OCI-LY1 (cell line): ENCODE data around the gene BACH2.

Experiments
- H2AFZ ChIP-seq: fragments of 200-600 bp; sonication (generic), shearing (Covaris generic); 2 replicates; pipeline ENCODE4 v1.6.0; 2014; ENCODE audit warnings: antibody characterized with exemption, mild to moderate bottlenecking, low read length
- H3F3A ChIP-seq: fragments of 200-600 bp; sonication (generic), shearing (Covaris generic); 2 replicates; pipeline ENCODE4 v1.6.0; 2014; ENCODE audit warnings: mild to moderate bottlenecking, antibody characterized with exemption, low read length, moderate library complexity; ENCODE audit not compliant: insufficient read depth
- H3K27ac ChIP-seq: fragments of 200-600 bp; sonication (generic); 2 replicates; pipeline ENCODE4 v1.5.1; 2014; ENCODE audit warnings: low read length, mixed run types, mild to moderate bottlenecking, low read depth; ENCODE audit not compliant: poor library complexity, severe bottlenecking
- H3K27me3 ChIP-seq: fragments of 200-600 bp; sonication (generic); 2 replicates; pipeline ENCODE4 v1.6.0; 2014; ENCODE audit warnings: antibody characterized with exemption, mild to moderate bottlenecking, low read length, moderate library complexity; ENCODE audit not compliant: insufficient read depth
- H3K36me3 ChIP-seq: fragments of 200-600 bp; sonication (generic); 2 replicates; pipeline ENCODE4 v1.6.1; 2014; ENCODE audit warnings: mild to moderate bottlenecking, antibody characterized with exemption, low read length, moderate library complexity, mixed read lengths; ENCODE audit not compliant: insufficient read depth
- H3K4me1 ChIP-seq: fragments of 200-600 bp; sonication (generic); 2 replicates; pipeline ENCODE4 v1.5.1; 2014; ENCODE audit warnings: mild to moderate bottlenecking, low read length, moderate library complexity; ENCODE audit not compliant: insufficient read depth, severe bottlenecking
- H3K4me2 ChIP-seq: fragments of 200-600 bp; sonication (generic), shearing (Covaris generic); 2 replicates; pipeline ENCODE4 v1.6.1; 2014; ENCODE audit warnings: low read length
- H3K4me3 ChIP-seq: fragments of 200-600 bp; sonication (generic); 2 replicates; pipeline ENCODE4 v1.5.1; 2014; ENCODE audit warnings: low read length, low read depth, mild to moderate bottlenecking, mixed read lengths; ENCODE audit not compliant: poor library complexity, severe bottlenecking
- H3K79me2 ChIP-seq: fragments of 200-600 bp; shearing (Covaris generic); 2 replicates; pipeline ENCODE4 v1.6.1; 2016; ENCODE audit warnings: mixed run types, low read length, mixed read lengths; ENCODE audit not compliant: insufficient read depth
- H3K9ac ChIP-seq: fragments of 200-600 bp; sonication (generic), shearing (Covaris generic); 2 replicates; pipeline ENCODE4 v1.6.1; 2014; ENCODE audit warnings: mild to moderate bottlenecking, low read length, mixed read lengths
- H3K9me2 ChIP-seq: fragments of 200-600 bp; sonication (generic), shearing (Covaris generic); 2 replicates; pipeline ENCODE4 v1.6.1; 2014; ENCODE audit warnings: low read depth, mild to moderate bottlenecking, low read length, mixed read lengths
- H3K9me3 ChIP-seq: fragments of 200-600 bp; shearing (Covaris generic); 2 replicates; pipeline ENCODE4 v1.6.1; 2014; ENCODE audit warnings: low read length, mixed read lengths
- H4K20me1 ChIP-seq: fragments of 200-600 bp; sonication (generic), shearing (Covaris generic); 2 replicates; pipeline ENCODE4 v1.6.0; 2016; ENCODE audit warnings: mild to moderate bottlenecking, low read length; ENCODE audit not compliant: insufficient read depth
- EZH2 ChIP-seq: fragments of 200-600 bp; sonication (generic), shearing (Covaris generic); IDR thresholded peaks from 2 replicates; pipeline ENCODE4 v1.8.0; 2017; ENCODE audit warnings: borderline replicate concordance, mixed run types, mild to moderate bottlenecking, antibody characterized with exemption, low read length, moderate library complexity, mixed read lengths
- TF ChIP-seq, protein P1 (sequence below): fragments of 200-600 bp; sonication (generic), shearing (Covaris generic); IDR thresholded peaks from 2 replicates; pipeline ENCODE4 v1.5.1; 2017; ENCODE audit warnings: mild to moderate bottlenecking, antibody characterized with exemption, low read length, moderate library complexity, mixed read lengths

Gene BACH2

DNA sequence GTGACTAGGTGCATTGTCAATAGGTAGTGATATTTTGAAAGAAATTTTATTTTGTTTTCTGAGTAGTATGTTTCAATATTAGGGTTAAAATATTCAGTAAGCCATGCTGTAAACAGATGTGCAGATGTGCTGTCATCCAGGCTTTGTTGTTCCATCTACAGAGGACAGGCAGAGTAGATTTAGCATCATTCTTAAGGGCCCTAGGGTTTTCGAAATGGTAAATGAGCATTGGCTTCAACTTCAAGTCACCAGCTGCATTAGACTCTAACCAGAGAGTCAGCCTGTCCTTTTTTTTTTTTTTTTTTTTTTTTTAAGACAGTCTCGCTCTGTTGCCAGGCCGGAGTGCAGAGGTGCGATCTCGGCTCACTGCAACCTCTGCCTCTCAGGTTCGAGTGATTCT lies 27.1 kb upstream of the BACH2 start:
- H3K36me3 ChIP-seq: no peaks in the 10 kb centered on the region

DNA sequence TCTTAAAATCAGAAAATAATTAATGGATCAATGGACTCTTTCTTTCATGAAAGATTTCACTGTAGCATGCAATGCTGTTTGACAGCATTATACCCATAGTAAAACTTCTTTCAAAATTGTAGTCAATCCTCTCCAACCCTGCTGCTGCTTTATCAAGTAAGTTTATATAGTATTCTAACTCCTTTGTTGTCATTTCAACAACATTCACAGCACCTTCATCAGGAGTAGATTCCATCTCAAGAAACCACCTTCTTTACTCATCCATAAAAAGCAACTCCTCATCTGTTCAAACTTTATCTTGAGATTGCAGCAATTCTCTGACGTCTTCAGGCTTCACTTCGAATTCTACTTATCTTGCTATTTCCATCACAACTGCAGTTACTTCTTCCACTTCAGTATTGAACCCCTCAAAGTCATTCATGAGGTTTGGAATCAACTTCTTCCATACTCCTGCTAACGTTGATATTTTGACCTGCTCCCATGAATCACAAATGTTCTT lies 26.4 kb upstream of the BACH2 start:
- Histone ChIP-seq H3K79me2 (no peaks in the 10 kb centered on the region), H3K27ac (no peak overlapping the region), H3K9ac (no peak overlapping the region), H3K36me3 (no peaks in the 10 kb centered on the region), H3F3A (no peaks in the 10 kb centered on the region), H4K20me1 (no peaks in the 10 kb centered on the region), H3K4me1 (peaks cover 37% of the 10 kb centered on the region), H2AFZ (no peak overlapping the region), H3K9me3 (no peaks in the 10 kb centered on the region), H3K4me2 (no peak overlapping the region), H3K4me3 (no peak overlapping the region), H3K9me2 (no peaks in the 10 kb centered on the region), H3K27me3 (no peaks in the 10 kb centered on the region)
- TF ChIP-seq EZH2: no peak
- TF ChIP-seq, protein P1, sequence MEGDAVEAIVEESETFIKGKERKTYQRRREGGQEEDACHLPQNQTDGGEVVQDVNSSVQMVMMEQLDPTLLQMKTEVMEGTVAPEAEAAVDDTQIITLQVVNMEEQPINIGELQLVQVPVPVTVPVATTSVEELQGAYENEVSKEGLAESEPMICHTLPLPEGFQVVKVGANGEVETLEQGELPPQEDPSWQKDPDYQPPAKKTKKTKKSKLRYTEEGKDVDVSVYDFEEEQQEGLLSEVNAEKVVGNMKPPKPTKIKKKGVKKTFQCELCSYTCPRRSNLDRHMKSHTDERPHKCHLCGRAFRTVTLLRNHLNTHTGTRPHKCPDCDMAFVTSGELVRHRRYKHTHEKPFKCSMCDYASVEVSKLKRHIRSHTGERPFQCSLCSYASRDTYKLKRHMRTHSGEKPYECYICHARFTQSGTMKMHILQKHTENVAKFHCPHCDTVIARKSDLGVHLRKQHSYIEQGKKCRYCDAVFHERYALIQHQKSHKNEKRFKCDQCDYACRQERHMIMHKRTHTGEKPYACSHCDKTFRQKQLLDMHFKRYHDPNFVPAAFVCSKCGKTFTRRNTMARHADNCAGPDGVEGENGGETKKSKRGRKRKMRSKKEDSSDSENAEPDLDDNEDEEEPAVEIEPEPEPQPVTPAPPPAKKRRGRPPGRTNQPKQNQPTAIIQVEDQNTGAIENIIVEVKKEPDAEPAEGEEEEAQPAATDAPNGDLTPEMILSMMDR: no peak

More for the DNA sequence above, 27.1 kb upstream of the BACH2 start:
- H4K20me1 ChIP-seq: no peaks in the 10 kb centered on the region
- H3K4me1 ChIP-seq: peaks cover 30% of the 10 kb centered on the region
- no peaks in the 10 kb centered on the region for H3K27me3 ChIP-seq
- no peak overlapping the region for H3K27ac ChIP-seq
- no peaks in the 10 kb centered on the region for H3K9me3 ChIP-seq
- no peaks in the 10 kb centered on the region for H3K79me2 ChIP-seq
- H3K4me2 ChIP-seq: no peak overlapping the region
- H3K4me3 ChIP-seq: no peak overlapping the region
- no peak overlapping the region for H3K9ac ChIP-seq
- TF ChIP-seq EZH2: no peak
- TF ChIP-seq, protein P1: no peak
- H3F3A ChIP-seq: no peaks in the 10 kb centered on the region
- H2AFZ ChIP-seq: no peak overlapping the region
- H3K9me2 ChIP-seq: no peaks in the 10 kb centered on the region

DNA sequence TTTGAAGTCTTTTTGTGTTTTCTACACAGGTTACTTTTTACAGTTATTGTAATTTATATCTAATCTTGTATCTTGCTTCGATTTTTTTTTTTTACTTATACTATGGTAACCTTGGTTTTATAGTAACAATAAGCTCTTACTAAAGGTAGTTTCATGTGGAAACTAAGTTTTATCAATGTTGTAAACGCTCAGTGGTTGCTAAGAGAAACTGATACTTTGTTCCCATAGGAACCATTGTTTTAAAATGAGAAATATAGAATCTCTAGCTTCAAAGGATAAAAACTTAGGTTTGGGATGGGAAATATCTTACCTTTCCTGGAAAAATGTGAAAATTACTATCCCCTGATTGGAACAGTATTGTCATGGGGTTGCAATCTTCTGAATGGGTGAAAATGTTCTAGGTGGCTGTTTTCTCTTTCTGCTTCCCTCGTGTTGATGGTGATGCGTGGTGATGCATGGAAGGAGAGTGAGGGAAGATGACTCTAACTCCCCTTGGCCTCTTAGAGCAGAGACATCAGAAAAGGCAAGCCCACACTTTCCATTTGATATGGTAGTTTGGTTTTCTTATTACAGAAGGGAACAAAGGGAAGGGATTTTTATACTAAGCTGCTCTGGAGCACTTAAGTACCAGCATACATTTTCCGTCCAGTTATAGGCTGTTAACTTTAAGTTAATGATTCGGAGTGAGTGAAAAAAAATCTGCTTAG lies 23.5 kb upstream of the BACH2 start:
- no peaks in the 10 kb centered on the region for H3K79me2 ChIP-seq
- no peaks in the 10 kb centered on the region for H3K9me2 ChIP-seq
- no peaks in the 10 kb centered on the region for H3K27me3 ChIP-seq
- H2AFZ ChIP-seq: no peak overlapping the region
- peak overlapping the region; percentile 59 for H3K27ac ChIP-seq
- no peaks in the 10 kb centered on the region for H3K36me3 ChIP-seq
- TF ChIP-seq, protein P1: no peak
- no peak for TF ChIP-seq EZH2
- H3K4me3 ChIP-seq: no peak overlapping the region
- peak overlapping the region; percentile 36 for H3K4me2 ChIP-seq
- no peaks in the 10 kb centered on the region for H4K20me1 ChIP-seq
- no peaks in the 10 kb centered on the region for H3K9me3 ChIP-seq
- peak overlapping the region; percentile 32 for H3K9ac ChIP-seq
- H3F3A ChIP-seq: peaks cover 3% of the 10 kb centered on the region; the same call in 1 of the 2 replicates
- peaks cover 63% of the 10 kb centered on the region for H3K4me1 ChIP-seq
